Endothelial cell of umbilical vein (primary cell): Measurements from ENCODE around the gene KIF15. TPM values are rescaled to one million over a fixed set of nuclear protein-coding genes. Genes with fewer than 3 reads are reported as not detected.

Experiments
- BruUV-seq: library from RNA; stranded (reverse); fragments of 400-500 nt; replicated peaks from 2 replicates; lab custom pipeline; 2021; lab: Mats Ljungman, UMichigan
- CTCF ChIA-PET: fragments of 300-600, 350-600 bp; sonication (Branson Sonifier 250); formaldehyde crosslinking; loops from one replicate; lab custom pipeline; 2021; ENCODE audit warnings: antibody characterized with exemption, inconsistent platforms; lab: Charles Lee
- POLR2A ChIA-PET: fragments of 300-600, 350-600 bp; sonication (Branson Sonifier 250); formaldehyde crosslinking; loops from one replicate; lab custom pipeline; 2021; ENCODE audit warnings: antibody characterized with exemption, inconsistent platforms; lab: Charles Lee
- DNase-seq: peaks from one replicate; pipeline ENCODE4 v3.0.0-alpha.2; 2011; ENCODE audit warnings: low read depth, low spot score
- FAIRE-seq: peaks from 2 replicates; lab custom pipeline; 2011; peaks lifted over from hg19 to GRCh38; lab: Jason Lieb, UNC
- H2AFZ ChIP-seq: 2 replicates; pipeline ENCODE4 v1.6.0; 2012; ENCODE audit warnings: low read depth, low read length, control low read depth, inconsistent platforms
- H3K27ac ChIP-seq: 2 replicates; pipeline ENCODE4 v1.5.1; 2011; ENCODE audit warnings: low read depth, mild to moderate bottlenecking, control low read depth, low read length, moderate library complexity; ENCODE audit not compliant: insufficient read depth
- H3K27me3 ChIP-seq, 2 experiments: 2 replicates each; pipeline versions ENCODE4 v1.6.0 to v1.6.1; 2011; ENCODE audit warnings: low read length in 2 of 2, mixed read lengths in 1 of 2; ENCODE audit not compliant: control insufficient read depth in 2 of 2, insufficient read depth in 2 of 2
- H3K36me3 ChIP-seq, 2 experiments: 2 replicates in 1 of 2; 3 replicates in 1 of 2; pipeline ENCODE4 v1.5.1; 2011; ENCODE audit warnings: low read length in 2 of 2, mild to moderate bottlenecking in 1 of 2, moderate library complexity in 1 of 2; ENCODE audit not compliant: control insufficient read depth in 2 of 2, insufficient read depth in 2 of 2; ENCODE audit errors: extremely low read depth in 1 of 2
- H3K4me1 ChIP-seq: 3 replicates; pipeline ENCODE4 v1.5.1; 2011; ENCODE audit warnings: mild to moderate bottlenecking, low read length; ENCODE audit not compliant: control insufficient read depth, insufficient read depth; ENCODE audit errors: extremely low read depth
- H3K4me2 ChIP-seq: 2 replicates; pipeline ENCODE4 v1.6.1; 2011; ENCODE audit warnings: low read length, control low read depth, mixed read lengths; ENCODE audit not compliant: insufficient read depth
- H3K4me3 ChIP-seq, 3 experiments: fragments of 200-600 bp in 1 of 3; sonication (generic), shearing (Covaris generic) in 1 of 3; replicated peaks in 1 of 3; 2 replicates each; pipeline ENCODE4 v1.5.1; 2011 to 2016; ENCODE audit warnings: control low read depth in 3 of 3, low read length in 3 of 3, mild to moderate bottlenecking in 2 of 3, inconsistent platforms in 1 of 3, low read depth in 1 of 3, moderate library complexity in 1 of 3; ENCODE audit not compliant: insufficient read depth in 1 of 3
- H3K79me2 ChIP-seq: 2 replicates; pipeline ENCODE4 v1.6.0; 2012; ENCODE audit warnings: low read length, inconsistent platforms; ENCODE audit not compliant: control insufficient read depth, insufficient read depth
- H3K9ac ChIP-seq: replicated peaks from 2 replicates; pipeline ENCODE3; 2011; ENCODE audit warnings: low read length, control low read depth; ENCODE audit not compliant: insufficient read depth; ENCODE audit errors: extremely low read depth
- H3K9me1 ChIP-seq: replicated peaks from 3 replicates; pipeline ENCODE4 v1.6.0; 2011; ENCODE audit warnings: mild to moderate bottlenecking, low read length; ENCODE audit not compliant: control insufficient read depth, insufficient read depth; ENCODE audit errors: extremely low read depth
- H3K9me3 ChIP-seq: replicated peaks from 2 replicates; pipeline ENCODE4 v1.5.1; 2012; ENCODE audit warnings: low read length, inconsistent platforms; ENCODE audit not compliant: control insufficient read depth, insufficient read depth
- H4K20me1 ChIP-seq: replicated peaks from 2 replicates; pipeline ENCODE3; 2011; ENCODE audit warnings: mild to moderate bottlenecking, low read length; ENCODE audit not compliant: control insufficient read depth, insufficient read depth; ENCODE audit errors: extremely low read depth
- CTCF ChIP-seq, 2 donors: IDR thresholded peaks; 1 replicate in 1 of 2; 2 replicates in 1 of 2; pipeline ENCODE4 v1.5.1; 2011; ENCODE audit warnings: low read length in 2 of 2, mild to moderate bottlenecking in 2 of 2, moderate library complexity in 2 of 2, control low read depth in 1 of 2, inconsistent platforms in 1 of 2, low read depth in 1 of 2; ENCODE audit not compliant: insufficient read depth in 1 of 2; ENCODE audit errors: extremely low read depth in 1 of 2
- EZH2 ChIP-seq: IDR thresholded peaks from 2 replicates; pipeline ENCODE4 v1.6.1; 2012; ENCODE audit warnings: borderline replicate concordance, low read depth, mild to moderate bottlenecking, moderate library complexity, low read length, inconsistent platforms; ENCODE audit not compliant: severe bottlenecking
- FOS ChIP-seq: IDR thresholded peaks from 2 replicates; pipeline ENCODE4 v1.6.1; 2011; ENCODE audit warnings: mild to moderate bottlenecking, low read length, moderate library complexity, borderline replicate concordance; ENCODE audit not compliant: insufficient read depth
- GATA2 ChIP-seq: IDR thresholded peaks from 2 replicates; pipeline ENCODE4 v1.7.0; 2011; ENCODE audit warnings: low read depth, mild to moderate bottlenecking, moderate library complexity, mixed read lengths, low read length; ENCODE audit not compliant: insufficient read length, insufficient read depth
- JUN ChIP-seq: IDR thresholded peaks from 2 replicates; pipeline ENCODE4 v1.6.1; 2011; ENCODE audit warnings: borderline replicate concordance, low read depth; ENCODE audit not compliant: insufficient read length, insufficient read depth
- MAX ChIP-seq: IDR thresholded peaks from 2 replicates; pipeline ENCODE4 v1.6.1; 2011; ENCODE audit not compliant: insufficient read depth, insufficient read length
- MYC ChIP-seq: IDR thresholded peaks from one replicate; pipeline ENCODE4 v1.6.1; 2011; ENCODE audit warnings: mild to moderate bottlenecking, low read depth, low read length
- POLR2A ChIP-seq: IDR thresholded peaks from 2 replicates; pipeline ENCODE4 v1.6.1; 2012; ENCODE audit warnings: low read depth, mild to moderate bottlenecking, control low read depth, low read length
- POLR2AphosphoS5 ChIP-seq: IDR thresholded peaks from 2 replicates; pipeline ENCODE4 v1.6.1; 2012; ENCODE audit warnings: low read depth, mild to moderate bottlenecking, control low read depth, low read length, moderate library complexity; ENCODE audit not compliant: insufficient read depth
- dilution Hi-C: fragments of 300-500 bp; cut with MboI; formaldehyde crosslinking; loops from one replicate; pipeline ENCODE4 v1.15.0; 2019; ENCODE audit warnings: low sequenced_read_pairs; ENCODE audit not compliant: extremely low pct_ligation_motif_present
- intact Hi-C: fragments of 100-400 bp; cut with micrococcal nuclease; formaldehyde crosslinking; loops from one replicate; pipeline ENCODE4 v1.10.0; 2022
- polyA plus RNA-seq, 4 experiments: library from polyadenylated mRNA; depleted of rRNA in 3 of 4; stranded (reverse) in 3 of 4; unstranded in 1 of 4; fragments of >200 nt; gene quantifications; 2 replicates each; pipeline versions ENCODE4 v1.2.1 to v1.2.3, GENCODE V29; 2011 to 2012; ENCODE audit warnings: missing spikeins in 1 of 4
- total RNA-seq: library from RNA; stranded (reverse); gene quantifications from 2 replicates; pipeline ENCODE4 v1.2.3, GENCODE V29; 2021

Gene KIF15
- total and polyA plus RNA-seq, 2 donors (not counting 3 experiments of a cell fraction or from before 2014, with no cell fraction given) = 2.2 to 21.6 TPM

GRCh38 chr3:44762690-44763089, 1.1 kb downstream of the KIF15 start:
- peak overlapping the region; percentile 90 for H3K4me2 ChIP-seq
- H3K4me1 ChIP-seq = peaks cover 6% of the 10 kb centered on the region
- TF ChIP-seq FOS (no peak), MAX (no peak), JUN (no peak), CTCF (IDR thresholded peaks at IDR 0.05; ENCODE audit: extremely low read depth in 1 of 2, insufficient read depth in 1 of 2, low read depth in 1 of 2, low read length in 2 of 2) (no peak), MYC (no peak), POLR2A (no peak), GATA2 (no peak), EZH2 (no peak), POLR2AphosphoS5 (no peak)
- ChIA-PET POLR2A (no interaction called here), CTCF (interaction anchor here (1.3 to 1.8 kb wide), 3 partner anchors 33 to 151 kb away, joined by 5 to 6 read pairs (median 6); partner anchors contain the start of genes ZNF501 and ZNF502)
- intact Hi-C loops (loop anchor here (1.0 to 5.0 kb wide), 2 partner anchors 115 to 152 kb away; partner anchors contain the start of gene ZNF35), dilution Hi-C loops (no loop called here)
- no peaks in the 10 kb centered on the region for H3K27me3 ChIP-seq
- H3K9me1 ChIP-seq = no peaks in the 10 kb centered on the region
- H3K4me3 ChIP-seq = peak overlapping the region; percentile 57 to 91 (median 81)
- peak overlapping the region; percentile 48 for H3K27ac ChIP-seq
- DNase-seq = no peak
- peak; percentile 37 for FAIRE-seq
- peak overlapping the region; percentile 91 for H2AFZ ChIP-seq
- H3K9me3 ChIP-seq = no peaks in the 10 kb centered on the region
- H4K20me1 ChIP-seq = no peaks in the 10 kb centered on the region
- peak overlapping the region; percentile 50 for H3K9ac ChIP-seq
- peaks cover 64% of the 10 kb centered on the region for H3K79me2 ChIP-seq
- no TSS peak for BruUV-seq
- no peaks in the 10 kb centered on the region for H3K36me3 ChIP-seq
